RWPE2 (cell line): ENCODE results near the gene MBNL1.
A peak's percentile ranks its signal among the peaks of the same experiment; 100 is the strongest.

Experiments
- ATAC-seq: fragments of 200-7000 bp; cut with Tn5 transposase; 3 replicates; pipeline ENCODE4 v1.9.1; 2021; ENCODE audit warnings: low read depth
- DNase-seq: peaks from one replicate; pipeline ENCODE4 v3.0.0-alpha.2; 2020; ENCODE audit warnings: low spot score
- H3K27ac ChIP-seq: fragments of 450-650 bp; 2 replicates; pipeline ENCODE4 v1.5.1; 2017; ENCODE audit warnings: mild to moderate bottlenecking; ENCODE audit not compliant: poor library complexity, severe bottlenecking
- H3K27me3 ChIP-seq: fragments of 250-450 bp; sonication (Bioruptor Pico); 2 replicates; pipeline ENCODE4 v1.5.1; 2021; ENCODE audit warnings: mild to moderate bottlenecking, moderate library complexity; ENCODE audit not compliant: insufficient read depth, poor library complexity, severe bottlenecking
- H3K36me3 ChIP-seq: fragments of 250-450 bp; sonication (Bioruptor Pico); 2 replicates; pipeline ENCODE4 v1.5.1; 2020; ENCODE audit warnings: low read depth, mild to moderate bottlenecking, moderate library complexity
- H3K4me1 ChIP-seq: fragments of 250-450 bp; sonication (Bioruptor Pico); 2 replicates; pipeline ENCODE4 v1.5.1; 2021; ENCODE audit warnings: mild to moderate bottlenecking, moderate library complexity; ENCODE audit not compliant: insufficient read depth, poor library complexity, severe bottlenecking
- H3K4me3 ChIP-seq: fragments of 250-450 bp; sonication (Bioruptor Pico); 2 replicates; pipeline ENCODE4 v1.5.1; 2021; ENCODE audit warnings: mild to moderate bottlenecking, moderate library complexity; ENCODE audit not compliant: severe bottlenecking
- H3K9me3 ChIP-seq: fragments of 250-450 bp; sonication (Bioruptor Pico); 2 replicates; pipeline ENCODE4 v1.5.1; 2021; ENCODE audit warnings: mild to moderate bottlenecking, moderate library complexity; ENCODE audit not compliant: severe bottlenecking
- CTCF ChIP-seq: fragments of 450-650 bp; IDR thresholded peaks from one replicate; pipeline ENCODE4 v1.5.1; 2017; ENCODE audit warnings: mild to moderate bottlenecking, moderate library complexity; ENCODE audit not compliant: poor library complexity, severe bottlenecking

The MBNL1 gene

GRCh38 chr3:152241142-152242017 is 27.3 kb upstream of the MBNL1 start:
- TF ChIP-seq CTCF = no peak
- Histone ChIP-seq H3K4me1 (peaks cover 18% of the 10 kb centered on the region), H3K27me3 (no peaks in the 10 kb centered on the region), H3K27ac (peak overlapping the region; percentile 24), H3K36me3 (0 out of 2 replicates have a peak, but pooled peaks cover 5% of the 10 kb centered on the region), H3K4me3 (no peak overlapping the region), H3K9me3 (no peaks in the 10 kb centered on the region)
- DNase-seq (no peak), ATAC-seq (peak; percentile 59; the same call in 2 of the 3 replicates)

GRCh38 chr3:152243301-152243711 is 25.4 kb upstream of the MBNL1 start:
- Histone ChIP-seq H3K4me1 (peaks cover 16% of the 10 kb centered on the region), H3K4me3 (no peak overlapping the region), H3K27ac (no peak overlapping the region), H3K27me3 (no peaks in the 10 kb centered on the region), H3K36me3 (0 out of 2 replicates have a peak, but pooled peaks cover 5% of the 10 kb centered on the region), H3K9me3 (no peaks in the 10 kb centered on the region)
- TF ChIP-seq CTCF = no peak
- no peak for DNase-seq
- no peak for ATAC-seq

GRCh38 chr3:152243721-152244516 is 24.8 kb upstream of the MBNL1 start:
- Histone ChIP-seq H3K4me1 (peaks cover 16% of the 10 kb centered on the region), H3K27me3 (no peaks in the 10 kb centered on the region), H3K27ac (no peak overlapping the region), H3K36me3 (0 out of 2 replicates have a peak, but pooled peaks cover 5% of the 10 kb centered on the region), H3K9me3 (no peaks in the 10 kb centered on the region), H3K4me3 (no peak overlapping the region)
- no peak for ATAC-seq
- TF ChIP-seq CTCF = no peak
- DNase-seq = no peak

GRCh38 chr3:152244517-152244888 is 24.2 kb upstream of the MBNL1 start:
- Histone ChIP-seq H3K27ac (no peak overlapping the region), H3K36me3 (0 out of 2 replicates have a peak, but pooled peaks cover 5% of the 10 kb centered on the region), H3K27me3 (no peaks in the 10 kb centered on the region), H3K4me3 (no peak overlapping the region), H3K9me3 (no peaks in the 10 kb centered on the region), H3K4me1 (peaks cover 16% of the 10 kb centered on the region)
- no peak for TF ChIP-seq CTCF
- ATAC-seq = no peak
- no peak for DNase-seq
